GM12892 (cell line): Measurements from ENCODE around the gene OBSCN.

Experiments
- POLR2A ChIP-seq: IDR thresholded peaks from 2 replicates; pipeline ENCODE4 v1.6.1; 2011; ENCODE audit warnings: low read depth, low read length, control low read depth
- POLR2AphosphoS5 ChIP-seq: IDR thresholded peaks from 2 replicates; pipeline ENCODE4 v1.6.1; 2011; ENCODE audit warnings: low read depth, low read length, control low read depth
- TAF1 ChIP-seq: IDR thresholded peaks from 2 replicates; pipeline ENCODE4 v1.6.1; 2011; ENCODE audit warnings: low read depth, mild to moderate bottlenecking, control low read depth, low read length, borderline replicate concordance

DNA sequence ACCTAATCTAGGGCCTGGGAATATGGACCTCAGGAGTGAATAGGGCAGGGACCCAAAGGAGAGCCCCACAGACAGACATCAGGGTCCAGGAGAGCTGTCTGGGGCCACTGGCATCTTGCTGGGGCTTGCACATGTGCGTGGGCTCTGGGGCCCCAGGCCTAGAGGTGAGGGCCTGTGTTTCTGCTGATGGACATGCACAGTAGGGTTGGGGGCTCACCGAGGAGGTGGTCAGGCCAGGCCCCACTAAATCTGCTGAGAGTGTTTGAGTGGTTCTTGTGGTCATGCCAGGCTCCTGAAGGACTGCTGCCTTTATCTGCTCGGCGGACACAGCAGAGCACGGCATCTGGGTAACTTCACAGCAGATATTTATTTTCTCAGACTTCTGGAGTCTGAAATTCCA lies 87.4 kb downstream of the OBSCN start:
- TF ChIP-seq POLR2A (no peak), POLR2AphosphoS5 (no peak), TAF1 (no peak)
